Measurements from ENCODE around the gene GNPTAB. TPM values are rescaled to one million over a fixed set of nuclear protein-coding genes. Genes with fewer than 3 reads are reported as not detected.

Gene GNPTAB
- total RNA-seq, 4 donors from 2014 or later: 24.3 to 45.9 (median 32.6) TPM

DNA sequence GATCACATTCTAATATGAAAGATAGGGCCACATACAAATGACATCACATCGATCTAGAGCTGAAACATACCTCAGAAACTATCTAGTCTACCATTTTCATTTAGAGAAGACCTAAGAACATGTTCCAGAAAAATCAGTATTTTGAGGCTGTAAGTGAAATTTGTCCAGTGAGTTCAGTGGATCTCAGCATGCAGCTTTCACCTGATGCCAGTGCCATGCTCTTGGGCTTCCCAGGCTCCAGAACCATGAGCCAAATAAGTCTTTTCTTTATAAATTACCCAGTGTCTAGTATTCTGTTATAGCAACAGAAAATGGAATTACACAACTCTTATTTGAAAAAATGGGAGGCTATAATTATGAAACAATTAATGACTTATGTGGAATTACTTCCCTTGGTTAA, 124.4 kb downstream of the GNPTAB start:
- no peak for TF ChIP-seq POLR2A (IDR thresholded peaks at IDR 0.05)
- TF ChIP-seq, protein P1, sequence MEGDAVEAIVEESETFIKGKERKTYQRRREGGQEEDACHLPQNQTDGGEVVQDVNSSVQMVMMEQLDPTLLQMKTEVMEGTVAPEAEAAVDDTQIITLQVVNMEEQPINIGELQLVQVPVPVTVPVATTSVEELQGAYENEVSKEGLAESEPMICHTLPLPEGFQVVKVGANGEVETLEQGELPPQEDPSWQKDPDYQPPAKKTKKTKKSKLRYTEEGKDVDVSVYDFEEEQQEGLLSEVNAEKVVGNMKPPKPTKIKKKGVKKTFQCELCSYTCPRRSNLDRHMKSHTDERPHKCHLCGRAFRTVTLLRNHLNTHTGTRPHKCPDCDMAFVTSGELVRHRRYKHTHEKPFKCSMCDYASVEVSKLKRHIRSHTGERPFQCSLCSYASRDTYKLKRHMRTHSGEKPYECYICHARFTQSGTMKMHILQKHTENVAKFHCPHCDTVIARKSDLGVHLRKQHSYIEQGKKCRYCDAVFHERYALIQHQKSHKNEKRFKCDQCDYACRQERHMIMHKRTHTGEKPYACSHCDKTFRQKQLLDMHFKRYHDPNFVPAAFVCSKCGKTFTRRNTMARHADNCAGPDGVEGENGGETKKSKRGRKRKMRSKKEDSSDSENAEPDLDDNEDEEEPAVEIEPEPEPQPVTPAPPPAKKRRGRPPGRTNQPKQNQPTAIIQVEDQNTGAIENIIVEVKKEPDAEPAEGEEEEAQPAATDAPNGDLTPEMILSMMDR (IDR thresholded peaks at IDR 0.05): no peak
- intact Hi-C loops (cut with DNase I; ENCODE audit: low total_unique reads): no loop called here
- no peak for DNase-seq (ENCODE audit: low spot score in 2 of 2)
- no peak overlapping the region for H3K4me3 ChIP-seq (ENCODE audit: low read depth, poor library complexity, severe bottlenecking)
- 91 to 100% methylated on average over 1 of the region's 1 CpG for WGBS, 2 donors

DNA sequence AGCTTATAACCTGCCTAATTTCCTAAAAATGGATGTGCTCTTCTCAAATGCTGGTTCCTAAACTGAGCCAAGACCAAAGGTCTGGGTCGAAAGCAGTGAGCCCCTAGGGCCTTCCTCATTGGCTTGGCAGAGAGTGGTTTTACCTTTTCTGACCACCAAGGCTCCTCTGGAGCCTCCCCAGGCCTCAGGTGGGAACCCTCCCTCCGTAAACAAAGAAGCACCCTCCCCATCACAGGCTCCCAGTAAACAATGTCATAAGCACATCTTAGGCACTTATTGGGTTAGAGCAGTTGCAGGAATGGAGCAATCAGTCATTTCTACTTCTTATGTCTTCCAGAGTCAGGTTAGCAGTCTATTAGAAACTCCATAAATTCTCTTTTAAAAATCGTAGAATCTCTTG, 127.3 kb downstream of the GNPTAB start:
- no peak for TF ChIP-seq POLR2A (IDR thresholded peaks at IDR 0.05)
- TF ChIP-seq, protein P1 (IDR thresholded peaks at IDR 0.05): no peak
- DNase-seq (ENCODE audit: low spot score in 2 of 2): no peak
- H3K4me3 ChIP-seq (ENCODE audit: low read depth, poor library complexity, severe bottlenecking): no peak overlapping the region
- intact Hi-C loops (cut with DNase I; ENCODE audit: low total_unique reads): no loop called here
- 90 to 94% methylated on average over 3 of the region's 3 CpGs for WGBS, 2 donors

DNA sequence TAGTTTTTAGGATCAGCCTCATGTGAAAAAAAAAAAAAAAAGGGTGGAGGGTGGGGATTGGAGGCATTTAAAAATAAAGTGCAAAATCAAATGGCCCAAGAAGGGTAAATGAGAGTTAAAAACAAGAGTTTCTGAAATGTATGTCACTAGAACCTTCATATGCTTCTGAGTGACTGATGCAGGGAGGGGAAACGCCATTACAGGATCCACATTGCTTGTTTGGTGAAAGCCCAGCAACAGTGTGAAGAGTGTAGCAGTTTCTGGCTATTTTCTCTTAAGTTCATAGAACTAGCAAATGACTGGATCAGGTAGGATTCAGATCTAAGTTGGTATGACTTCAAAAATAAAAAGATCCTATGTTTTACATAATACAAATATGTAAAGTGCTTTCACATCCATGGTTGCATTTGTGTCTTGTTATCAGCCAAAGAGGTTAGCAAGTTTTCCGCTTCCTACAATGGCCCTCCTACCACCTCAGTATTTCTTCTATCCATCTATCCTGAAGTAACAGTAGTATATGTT, 130.4 kb downstream of the GNPTAB start:
- TF ChIP-seq, protein P1 (IDR thresholded peaks at IDR 0.05): no peak
- no peak for TF ChIP-seq POLR2A (IDR thresholded peaks at IDR 0.05)

DNA sequence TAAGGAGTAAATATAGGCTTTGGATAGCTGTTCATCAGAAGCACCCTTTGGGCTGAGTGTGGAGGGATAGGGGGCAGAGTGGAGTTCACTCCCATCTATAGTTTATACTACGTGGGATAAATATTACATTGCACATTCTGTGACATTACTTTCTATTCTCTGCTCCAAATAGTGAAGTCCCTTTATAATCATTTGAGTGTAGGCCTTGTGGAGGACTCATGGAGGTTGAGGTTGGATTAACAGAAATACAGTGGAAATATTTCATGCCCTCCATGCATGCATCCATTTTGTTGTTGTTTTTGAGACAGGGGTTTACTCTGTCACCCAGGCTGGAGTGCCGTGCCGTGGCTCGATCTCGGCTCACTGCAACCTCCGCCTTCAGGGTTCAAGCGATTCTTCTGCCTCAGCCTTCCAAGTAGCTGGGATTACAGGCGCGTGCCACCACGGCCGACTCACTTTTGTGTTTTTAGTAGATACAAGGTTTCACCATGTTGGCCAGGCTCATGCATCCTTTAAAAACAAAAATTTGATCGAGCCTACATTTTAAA, 131.9 kb downstream of the GNPTAB start:
- peak overlapping the region; percentile 96 for H3K4me3 ChIP-seq (ENCODE audit: low read depth, poor library complexity, severe bottlenecking)
- TF ChIP-seq, protein P1 (IDR thresholded peaks at IDR 0.05): no peak
- no peak for TF ChIP-seq POLR2A (IDR thresholded peaks at IDR 0.05)
- DNase-seq (ENCODE audit: low spot score in 2 of 2): no peak
- intact Hi-C loops (cut with DNase I; ENCODE audit: low total_unique reads): no loop called here
- WGBS, 2 donors: 78 to 81% methylated on average over 12 of the region's 12 CpGs

More for the DNA sequence above, 130.4 kb downstream of the GNPTAB start:
- whole genome bisulfite sequencing, 2 donors: 76 to 79% methylated on average over 2 of the region's 2 CpGs
- intact Hi-C loops (cut with DNase I; ENCODE audit: low total_unique reads): no loop called here
- no peak overlapping the region for H3K4me3 ChIP-seq (ENCODE audit: low read depth, poor library complexity, severe bottlenecking)
- DNase-seq (ENCODE audit: low spot score in 2 of 2): no peak

DNA sequence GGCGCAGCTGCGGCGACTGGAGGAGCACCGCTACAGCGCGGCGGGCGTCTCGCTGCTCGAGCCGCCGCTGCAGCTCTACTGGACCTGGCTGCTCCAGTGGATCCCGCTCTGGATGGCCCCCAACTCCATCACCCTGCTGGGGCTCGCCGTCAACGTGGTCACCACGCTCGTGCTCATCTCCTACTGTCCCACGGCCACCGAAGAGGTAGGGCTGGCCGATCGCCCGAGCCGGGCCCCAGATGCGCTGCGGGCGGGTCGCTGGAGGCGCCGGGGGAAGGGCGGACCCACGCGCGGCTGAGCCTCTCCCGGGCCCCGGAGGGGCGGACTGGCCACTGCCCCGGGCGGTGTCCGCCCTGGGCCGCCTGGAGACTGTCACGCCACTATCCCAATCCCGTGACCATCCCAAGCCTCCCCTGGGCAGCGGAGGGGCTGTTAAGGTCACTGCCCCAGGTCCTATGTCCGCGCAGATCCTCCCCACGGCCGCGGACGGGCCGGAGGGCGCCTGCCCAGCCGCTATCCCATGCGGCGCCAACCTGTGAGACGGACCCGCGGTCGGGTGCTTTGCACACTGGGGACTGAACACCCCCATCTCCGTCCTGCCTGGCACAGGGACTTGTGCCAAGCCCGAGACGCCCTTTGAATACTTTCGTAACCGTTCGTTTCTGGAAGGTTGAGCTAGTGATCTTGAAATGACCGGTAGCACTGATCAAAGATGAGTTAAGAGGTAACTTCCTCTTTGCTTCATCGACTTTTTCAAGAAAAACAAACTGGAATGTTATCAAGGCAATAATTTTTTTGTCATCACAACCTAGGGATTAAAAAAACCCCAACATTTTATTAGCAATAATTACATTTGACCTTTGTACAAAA, 132.6 kb downstream of the GNPTAB start:
- intact Hi-C loops (cut with DNase I; ENCODE audit: low total_unique reads): no loop called here
- TF ChIP-seq, protein P1 (IDR thresholded peaks at IDR 0.05): no peak
- no peak for TF ChIP-seq POLR2A (IDR thresholded peaks at IDR 0.05)
- peak; percentile 40 to 92 for DNase-seq (ENCODE audit: low spot score in 2 of 2)

More for the DNA sequence above, 132.6 kb downstream of the GNPTAB start:
- H3K4me3 ChIP-seq (ENCODE audit: low read depth, poor library complexity, severe bottlenecking): peak overlapping the region; percentile 96
- WGBS, 2 donors: 1 to 2% methylated on average over 26 to 28 of the region's 67 CpGs
